ENCODE data around the gene DIP2C. TPM values are rescaled to one million over a fixed set of nuclear protein-coding genes. Genes with fewer than 3 reads are reported as not detected.

The DIP2C gene
- total RNA-seq, 2 donors from 2014 or later: 21.6 to 30.5 TPM

DNA sequence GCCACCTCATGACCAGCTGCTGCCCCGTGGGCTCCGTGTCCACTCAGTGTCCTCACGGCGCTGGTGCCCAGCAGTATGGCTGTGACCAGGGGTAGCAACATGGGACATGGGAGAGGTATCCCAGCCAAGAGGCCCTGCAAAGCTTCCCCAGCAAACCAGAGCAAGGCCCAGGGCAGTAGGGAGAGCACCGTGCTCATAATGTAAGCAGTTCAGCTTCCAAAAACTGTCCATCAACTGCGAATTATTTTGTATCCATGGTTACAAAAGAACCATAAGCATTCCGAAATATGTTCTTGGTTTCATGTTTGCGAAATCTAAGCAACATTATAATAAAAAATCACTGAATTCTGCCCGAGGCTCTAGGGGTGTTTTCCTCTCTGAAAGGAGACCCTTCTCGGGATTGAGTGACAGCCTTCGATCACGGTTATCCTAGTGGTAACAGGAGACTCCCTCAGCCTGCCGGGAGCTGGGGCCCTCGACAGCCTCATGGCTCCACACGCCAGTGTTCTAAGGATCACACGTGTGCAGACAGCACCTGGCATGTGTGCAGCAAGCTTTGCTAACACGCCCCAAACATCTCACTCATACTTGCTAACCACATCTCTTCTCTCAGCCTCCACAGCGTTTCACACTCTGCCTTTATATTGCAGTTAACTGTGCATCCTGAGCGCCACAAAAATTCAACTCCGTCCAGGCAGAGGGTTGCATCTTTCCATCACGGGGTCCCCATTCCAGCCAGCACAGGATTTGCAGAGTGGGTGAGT, 117.6 kb downstream of the DIP2C start:
- no peak for DNase-seq
- ATAC-seq: peak in 1 of 2 donors; percentile 78
- intact Hi-C loops (cut with DNase I): no loop called here

DNA sequence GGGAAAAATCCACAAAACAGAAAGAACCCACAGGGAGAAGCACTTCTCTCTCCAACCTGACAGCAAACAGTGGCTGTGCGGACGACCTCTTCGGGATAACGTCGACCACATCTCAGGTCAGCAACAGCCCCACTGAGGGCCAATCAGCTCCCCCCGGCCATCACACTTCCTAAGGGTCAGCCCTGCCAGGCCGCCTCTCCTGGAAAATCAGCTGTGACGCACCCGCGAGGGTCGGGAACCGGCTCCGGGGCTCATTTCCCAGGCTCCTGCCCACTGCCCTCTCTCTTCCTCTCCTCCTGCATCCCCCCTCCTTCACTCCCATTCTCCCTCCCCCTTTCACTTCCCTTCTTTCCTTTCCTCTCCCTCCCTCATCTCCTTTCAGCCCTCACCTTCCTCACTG, 118.3 kb downstream of the DIP2C start:
- ATAC-seq: no peak
- intact Hi-C loops (cut with DNase I): no loop called here
- no peak for DNase-seq

DNA sequence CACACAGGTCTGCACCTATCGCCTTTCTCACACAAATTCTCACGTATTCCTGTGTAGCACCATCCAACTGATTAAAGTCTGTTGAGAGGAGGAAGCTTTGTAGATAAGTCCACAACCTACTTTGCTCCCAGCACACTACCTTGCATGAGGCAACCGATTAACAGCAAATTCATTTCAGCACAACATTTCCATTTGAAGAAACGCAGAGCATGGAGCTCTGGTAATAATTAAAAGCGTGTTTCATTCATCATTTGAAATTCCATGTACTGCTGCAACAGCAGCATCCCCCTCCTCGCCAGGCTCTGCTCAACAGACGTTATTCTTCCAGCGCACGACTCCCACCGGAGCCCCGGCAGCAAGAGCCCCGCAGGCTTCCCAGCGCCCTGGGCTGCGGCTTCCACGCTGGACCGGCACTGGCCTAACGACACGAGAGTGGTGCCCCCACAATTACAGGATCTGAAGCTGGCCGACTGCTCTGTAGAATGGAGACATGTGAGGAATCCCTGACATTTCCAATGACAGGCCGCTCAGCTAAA, 118.8 kb downstream of the DIP2C start:
- intact Hi-C loops (cut with DNase I): no loop called here
- ATAC-seq: no peak
- no peak for DNase-seq

DNA sequence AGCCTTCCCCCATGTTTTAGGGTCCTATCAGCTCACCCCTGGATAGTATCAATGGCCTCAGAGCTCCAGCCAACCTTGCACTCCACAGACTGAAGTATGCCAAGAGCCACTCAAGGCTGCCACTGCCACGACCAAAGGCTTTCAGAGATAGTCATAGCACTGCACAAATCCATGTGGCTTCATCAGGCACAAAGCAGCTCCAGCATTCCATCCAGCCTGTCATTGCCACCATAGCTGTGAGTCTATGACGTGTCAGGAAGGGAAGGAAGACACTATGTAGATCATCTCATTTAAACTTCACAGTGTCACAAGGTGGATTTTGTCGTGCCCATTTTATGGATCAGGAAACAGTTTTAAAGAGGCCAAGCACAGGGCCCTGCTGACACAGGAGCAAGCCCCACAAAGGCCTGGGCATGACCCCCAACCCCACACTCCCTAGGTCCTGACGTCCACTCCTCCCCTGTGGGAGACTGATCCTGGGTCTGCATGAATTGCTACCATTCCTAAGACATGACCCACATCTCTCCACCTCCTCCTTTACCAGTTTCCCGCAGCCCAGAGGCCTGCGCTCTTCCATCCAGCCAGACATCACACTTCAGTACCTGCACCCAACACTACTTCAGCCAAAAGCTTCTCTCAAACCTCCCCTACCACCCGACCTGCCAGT, 119.4 kb downstream of the DIP2C start:
- DNase-seq (no peak), ATAC-seq (no peak)
- intact Hi-C loops (cut with DNase I): no loop called here

DNA sequence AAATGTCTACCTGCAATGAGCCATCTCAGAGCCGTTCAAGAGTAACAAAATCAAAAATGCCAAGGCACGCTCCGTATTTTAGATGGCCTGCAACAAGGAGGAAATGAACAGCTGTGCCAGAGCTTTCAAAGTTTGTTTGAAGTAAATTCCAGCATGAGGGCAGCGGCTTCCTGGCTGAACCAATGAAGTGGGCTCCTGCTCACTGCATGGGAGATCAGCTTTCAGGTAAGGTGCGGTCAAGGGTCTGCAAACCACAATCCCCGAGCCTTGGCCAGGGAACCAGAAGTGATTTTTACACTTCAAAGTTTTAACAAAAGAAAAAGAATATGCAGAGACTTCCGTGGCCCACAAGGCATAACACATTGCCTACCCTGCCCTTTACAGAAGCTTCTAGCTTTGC, 120.6 kb downstream of the DIP2C start:
- DNase-seq (no peak), ATAC-seq (no peak)
- intact Hi-C loops (cut with DNase I): no loop called here

DNA sequence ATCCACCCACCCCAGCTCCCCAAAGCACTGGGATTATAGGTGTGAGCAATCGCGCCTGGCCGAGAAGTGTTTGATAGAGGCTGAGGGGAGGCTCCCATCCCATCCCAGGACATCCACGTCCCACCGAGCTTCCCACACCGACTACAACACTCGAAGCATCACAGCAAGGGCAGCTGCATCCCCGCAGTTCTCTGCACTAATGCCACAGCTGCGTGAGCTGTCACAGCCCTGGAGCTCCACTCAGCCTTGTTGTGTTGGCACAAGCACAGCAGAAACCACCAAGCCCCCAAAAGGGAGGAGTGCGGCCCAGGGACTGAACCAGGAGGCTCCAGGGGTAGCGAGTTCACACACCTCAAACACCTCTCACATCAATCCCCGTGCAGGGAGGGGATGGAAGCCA, 121.6 kb downstream of the DIP2C start:
- DNase-seq (no peak), ATAC-seq (no peak)
- intact Hi-C loops (cut with DNase I): no loop called here

DNA sequence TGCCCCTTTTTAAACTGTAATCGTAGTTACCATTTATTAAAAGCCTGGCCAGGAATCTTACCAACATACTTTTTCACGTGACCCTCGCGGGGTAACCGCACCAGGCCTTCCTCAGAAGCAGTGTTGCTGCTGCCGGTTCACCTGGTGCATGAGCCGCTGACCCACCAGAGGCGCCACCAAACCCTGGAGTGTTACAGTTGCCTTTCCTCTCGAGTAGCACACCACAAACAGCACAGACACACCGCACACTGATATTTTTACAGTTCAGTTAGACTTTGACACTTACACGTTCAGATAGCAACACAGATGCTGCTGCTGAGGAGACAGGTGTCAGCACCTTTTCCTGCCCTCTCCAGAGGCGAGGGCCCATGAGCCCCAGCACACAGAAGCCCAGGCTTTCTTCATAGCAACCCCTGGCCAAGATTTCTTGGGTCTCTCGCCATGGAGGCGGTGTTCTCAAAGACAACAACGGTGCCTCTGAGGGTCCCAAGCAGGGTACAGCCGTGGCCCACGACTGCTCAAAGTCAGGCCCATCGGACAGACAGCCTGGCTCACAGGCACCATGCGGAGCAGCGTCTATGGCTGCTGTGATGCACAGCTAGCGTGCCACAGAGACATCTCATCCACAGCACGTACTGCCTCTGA, 123.1 kb downstream of the DIP2C start:
- intact Hi-C loops (cut with DNase I): no loop called here
- ATAC-seq (no peak), DNase-seq (no peak)

DNA sequence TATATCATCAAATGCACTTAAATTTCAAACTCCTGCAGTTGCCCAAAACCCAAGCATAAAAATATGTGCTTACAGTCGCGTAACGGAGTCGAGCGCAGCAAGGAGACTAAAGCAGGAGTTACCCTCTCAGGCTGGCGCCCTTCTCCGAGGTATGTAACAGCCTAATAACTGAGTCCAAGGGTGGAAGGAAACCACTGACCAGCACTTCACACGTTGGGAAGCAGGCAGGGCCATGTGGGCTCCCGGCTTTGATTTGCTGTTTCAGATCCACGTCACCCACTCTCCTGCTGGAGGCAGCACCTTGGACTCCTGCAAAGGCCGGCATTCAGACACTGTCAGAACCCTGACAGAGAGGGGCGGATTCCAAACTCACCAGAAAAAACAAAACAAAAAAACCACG, 123.8 kb downstream of the DIP2C start:
- intact Hi-C loops (cut with DNase I): no loop called here
- DNase-seq: no peak
- no peak for ATAC-seq

DNA sequence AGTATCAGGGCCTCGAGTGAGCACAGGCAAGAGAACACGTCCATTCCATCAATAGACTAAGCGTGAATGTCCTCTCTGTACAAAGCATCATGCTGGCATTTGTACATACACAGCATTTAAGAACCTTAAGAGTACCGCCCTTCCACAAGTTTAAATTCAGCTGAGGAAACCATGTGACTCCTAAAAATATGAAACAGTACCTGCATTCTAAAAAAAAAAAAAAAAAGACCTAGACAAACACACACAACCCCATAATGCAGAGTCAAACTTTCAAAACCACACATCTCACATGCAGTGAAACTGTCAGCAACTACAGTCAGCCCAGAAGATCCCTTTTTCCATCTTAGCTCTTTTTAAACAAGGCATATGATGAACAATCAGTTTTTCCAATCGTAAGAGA, 124.3 kb downstream of the DIP2C start:
- intact Hi-C loops (cut with DNase I): no loop called here
- DNase-seq (no peak), ATAC-seq (no peak)

DNA sequence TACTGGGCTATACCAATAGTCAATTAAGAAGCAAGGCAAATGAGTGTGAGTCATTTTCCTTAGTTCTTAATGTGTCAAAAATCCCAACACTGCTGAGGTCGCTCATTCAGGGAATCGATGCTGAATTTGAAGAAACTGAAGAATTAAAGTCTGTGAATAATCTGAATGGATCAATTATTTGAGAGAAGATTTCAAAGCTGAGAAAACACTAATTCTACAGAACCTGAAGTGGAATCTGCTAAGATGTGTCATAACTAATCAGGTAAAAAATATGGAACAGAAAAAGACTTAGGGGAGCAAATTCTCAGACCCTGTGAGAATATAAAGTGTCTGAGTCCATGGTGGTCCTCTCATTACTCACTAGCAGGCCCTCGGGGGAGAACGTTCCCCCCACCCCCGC, 125.6 kb downstream of the DIP2C start:
- intact Hi-C loops (cut with DNase I): no loop called here
- DNase-seq (no peak), ATAC-seq (no peak)

DNA sequence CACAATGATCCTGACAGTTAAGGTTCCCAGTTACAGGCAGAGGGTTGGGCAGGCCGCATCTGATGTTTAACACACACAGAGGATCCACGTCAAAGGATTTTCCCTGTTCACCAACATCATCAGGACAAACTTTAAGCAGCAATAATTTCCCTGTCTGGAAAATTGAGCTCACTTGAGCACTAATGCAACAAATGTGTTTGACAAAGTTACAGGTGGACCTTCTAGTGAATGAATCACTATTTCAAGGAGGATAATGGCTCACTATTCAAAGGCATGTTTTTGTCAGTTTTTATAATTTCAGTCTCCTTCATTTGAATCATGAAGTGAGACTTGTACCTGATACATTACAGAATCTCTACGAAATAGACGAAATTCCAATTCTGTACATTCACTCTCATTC, 127.3 kb downstream of the DIP2C start:
- intact Hi-C loops (cut with DNase I): no loop called here
- no peak for ATAC-seq
- no peak for DNase-seq

DNA sequence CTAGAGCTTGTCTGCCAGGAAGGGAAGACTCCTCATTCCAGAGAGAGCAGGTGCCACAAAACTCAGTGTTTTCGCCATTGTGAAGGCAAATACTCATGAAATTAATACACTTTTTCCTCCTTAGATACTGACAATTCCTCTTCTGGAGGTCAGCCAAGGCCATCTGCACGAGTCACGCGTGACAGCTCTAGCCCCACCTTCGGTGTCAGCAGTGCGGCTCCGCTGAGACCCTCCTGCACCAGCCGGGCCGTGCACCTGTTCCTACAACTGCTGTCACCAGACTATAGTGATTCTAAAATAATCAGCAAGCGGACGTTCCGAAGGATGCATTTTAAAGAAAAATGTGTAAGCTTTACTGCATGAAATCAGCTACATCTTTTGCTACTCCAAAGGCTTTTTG, 127.7 kb downstream of the DIP2C start:
- no peak for DNase-seq
- intact Hi-C loops (cut with DNase I): no loop called here
- no peak for ATAC-seq

DNA sequence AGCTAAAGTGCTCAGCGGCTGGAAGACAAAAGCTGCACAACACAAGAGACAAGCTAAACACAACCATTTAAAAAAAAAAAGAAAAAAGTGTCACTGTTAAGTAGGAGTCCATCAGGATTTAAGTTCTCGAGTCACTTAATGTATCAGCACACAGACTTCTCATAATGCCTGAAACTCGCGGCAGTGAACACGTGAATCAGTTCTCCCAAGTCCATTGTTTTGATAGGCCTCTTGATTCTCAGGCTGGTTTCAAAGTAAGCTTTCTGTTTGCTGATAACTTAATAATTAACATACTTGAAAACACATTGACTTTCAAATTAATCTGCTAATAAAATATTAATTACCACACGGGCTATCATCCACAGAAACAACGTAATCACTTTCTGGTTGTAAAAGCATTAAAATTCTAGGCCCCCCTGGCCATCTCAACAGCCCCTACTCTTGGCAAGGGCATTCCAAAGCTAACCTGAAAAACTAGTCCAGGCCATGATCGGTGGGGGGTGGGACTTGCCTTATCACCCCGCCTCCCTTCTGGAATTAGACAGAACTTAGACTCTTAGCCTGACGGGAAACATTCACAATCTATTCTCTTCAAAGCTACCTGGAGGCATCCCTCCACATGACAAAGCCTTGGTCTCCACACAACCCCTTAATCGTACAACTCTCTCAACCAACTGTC, 129.0 kb downstream of the DIP2C start:
- DNase-seq (no peak), ATAC-seq (no peak)
- intact Hi-C loops (cut with DNase I): no loop called here

DNA sequence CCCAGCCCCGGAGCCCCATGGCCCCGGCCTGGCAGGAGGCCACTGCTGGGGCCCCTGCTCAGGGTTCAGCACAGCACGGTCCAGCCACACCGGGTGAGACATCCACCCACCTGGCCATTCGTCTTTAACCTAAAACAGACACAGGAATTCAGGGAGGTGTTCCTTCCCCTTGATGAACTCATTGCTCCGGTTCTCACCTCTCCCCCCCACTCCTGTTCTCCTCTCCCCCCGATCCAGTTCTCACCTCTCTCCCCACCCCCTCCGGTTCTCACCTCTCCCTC, 129.8 kb downstream of the DIP2C start:
- DNase-seq: no peak

DNA sequence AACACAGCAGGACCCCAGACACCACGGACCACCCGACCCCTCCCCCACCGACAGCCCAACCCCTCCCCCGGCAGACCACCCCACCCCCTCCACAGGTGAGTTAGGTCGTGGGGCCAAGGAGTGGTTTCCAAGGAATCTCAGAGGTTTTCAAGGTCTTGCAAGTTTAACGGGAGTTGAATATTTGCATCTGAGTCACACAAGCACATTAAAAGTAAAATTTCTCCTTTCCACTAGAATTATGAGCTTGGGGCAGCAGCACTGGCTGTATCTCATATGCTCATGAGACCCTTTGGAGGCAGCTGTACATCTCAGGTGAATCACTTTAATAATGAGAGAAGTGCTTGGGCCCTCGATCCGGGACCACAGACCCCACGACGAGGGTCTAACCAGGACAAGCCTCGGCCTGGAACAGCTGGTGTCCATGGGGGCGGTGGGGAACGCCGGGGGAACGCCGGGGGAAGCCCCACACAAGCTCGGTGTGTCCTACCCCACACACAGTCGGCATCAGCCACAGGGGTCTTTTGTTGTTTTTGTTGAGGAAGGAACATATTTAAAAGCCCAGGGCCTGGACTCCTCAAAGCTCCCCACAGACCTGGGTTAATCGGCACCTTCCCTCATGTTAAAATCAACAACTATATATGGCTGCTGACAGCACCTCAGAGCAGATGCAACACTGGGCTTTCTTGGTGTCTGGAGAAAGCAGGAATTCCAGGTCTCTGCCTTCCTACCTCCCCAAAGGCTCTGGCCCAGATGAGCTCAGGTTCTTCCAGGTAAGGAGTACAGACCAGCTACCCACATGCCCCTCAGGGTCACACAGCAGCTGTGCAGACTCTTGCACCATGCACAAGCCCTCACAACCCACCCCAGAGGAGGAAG, 130.3 kb downstream of the DIP2C start:
- ATAC-seq (peak in 1 of 2 donors; percentile 23), DNase-seq (no peak)
- intact Hi-C loops (cut with DNase I): no loop called here

More for the DNA sequence above, 129.8 kb downstream of the DIP2C start:
- intact Hi-C loops (cut with DNase I): no loop called here
- no peak for ATAC-seq

DNA sequence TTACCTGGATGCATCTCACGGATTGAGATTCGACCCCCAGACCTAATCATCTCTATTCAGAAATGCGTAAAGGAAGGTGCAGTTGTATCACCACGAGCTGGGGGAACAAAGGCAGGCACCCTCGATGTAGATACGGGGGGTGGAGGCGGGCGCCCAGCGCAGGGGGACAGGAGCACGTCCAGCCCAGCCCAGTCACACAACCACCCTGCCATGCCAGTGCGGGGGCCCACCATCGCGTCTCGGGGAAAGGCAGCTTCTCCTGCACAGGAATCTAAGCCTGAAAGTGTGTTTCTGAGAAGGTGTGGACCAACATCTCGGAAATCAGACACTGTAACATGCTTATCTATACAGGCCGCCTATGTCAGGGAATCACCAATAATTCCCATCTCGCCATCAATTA, 131.1 kb downstream of the DIP2C start:
- no peak for DNase-seq
- no peak for ATAC-seq
- intact Hi-C loops (cut with DNase I): no loop called here

DNA sequence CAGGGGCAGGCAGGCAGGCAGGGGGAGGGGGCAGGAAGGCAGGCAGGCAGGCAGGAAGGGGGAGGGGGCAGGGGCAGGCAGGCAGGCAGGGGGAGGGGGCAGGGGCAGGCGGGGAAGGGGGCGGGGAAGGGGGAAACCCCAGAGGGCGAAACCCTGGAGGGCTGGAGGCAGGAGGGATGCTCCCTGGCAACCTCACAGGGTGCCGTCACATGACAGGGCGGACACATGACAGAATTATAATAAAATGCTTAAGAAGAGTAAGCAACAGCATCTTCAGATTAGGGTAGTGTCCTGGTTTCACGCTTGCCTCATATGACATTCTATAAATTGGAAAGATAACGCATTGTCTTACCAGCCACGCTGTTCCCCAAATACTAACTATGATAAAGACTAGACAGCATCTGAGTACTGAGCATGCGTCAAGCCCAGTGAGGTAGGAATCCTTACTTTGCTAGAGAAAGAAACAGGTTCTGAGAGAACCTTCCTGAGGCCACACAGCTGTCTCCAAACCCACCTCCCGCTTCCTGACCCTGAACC, 131.6 kb downstream of the DIP2C start:
- no peak for DNase-seq
- intact Hi-C loops (cut with DNase I): no loop called here

DNA sequence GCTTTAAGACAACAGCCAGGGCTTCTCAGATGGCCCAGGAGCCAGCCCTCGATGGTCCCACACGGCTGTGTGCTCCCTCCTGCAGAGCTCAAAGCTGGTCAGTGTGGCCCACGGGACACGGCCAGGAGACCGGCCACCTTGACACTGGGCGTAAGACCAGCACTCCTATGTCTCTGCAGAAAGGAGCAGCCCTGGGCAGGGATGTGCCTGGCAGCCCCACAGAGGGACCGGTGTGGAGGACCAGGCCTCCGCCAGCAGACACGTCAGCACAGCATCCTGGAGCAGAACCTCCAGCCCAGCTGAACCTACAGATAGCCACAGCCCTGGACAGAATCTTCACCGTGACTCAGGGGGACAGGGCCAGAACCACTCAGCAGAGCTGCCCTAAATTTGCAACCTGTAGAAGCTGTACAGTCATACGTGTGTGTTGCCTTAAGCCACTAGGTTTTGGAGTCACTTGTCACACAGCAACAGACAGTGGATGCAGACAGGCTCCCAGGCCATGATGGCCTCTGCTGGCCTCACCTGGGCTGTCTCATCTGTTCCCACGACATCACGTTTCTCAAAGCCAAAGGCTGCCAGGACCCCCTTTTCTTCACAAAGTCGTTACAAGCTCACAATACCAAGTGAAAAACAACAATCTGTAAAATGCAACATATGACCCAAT, 132.4 kb downstream of the DIP2C start:
- no peak for DNase-seq
- no peak for ATAC-seq
- intact Hi-C loops (cut with DNase I): no loop called here

More for the DNA sequence above, 131.6 kb downstream of the DIP2C start:
- ATAC-seq: no peak
